Measurements from ENCODE around the gene MEGF10.

GRCh38 chr5:127296321-127296720 is 5.7 kb downstream of the MEGF10 start:
- TF ChIP-seq FOS (IDR thresholded peaks at IDR 0.05; ENCODE audit: borderline replicate concordance, extremely low read depth, insufficient read length) (no peak), EGR1 (IDR thresholded peaks at IDR 0.05; ENCODE audit: borderline replicate concordance in 1 of 2, low read depth in 2 of 2, low read length in 2 of 2) (no peak), CREM (IDR thresholded peaks at IDR 0.05; ENCODE audit: low read depth) (no peak), CEBPB (IDR thresholded peaks at IDR 0.05; ENCODE audit: borderline replicate concordance in 1 of 2, low read depth in 2 of 2, low read length in 2 of 2) (no peak), EP300 (IDR thresholded peaks at IDR 0.05; ENCODE audit: borderline replicate concordance in 1 of 2, control insufficient read depth in 1 of 2, low read depth in 2 of 2, low read length in 2 of 2) (no peak), PML (IDR thresholded peaks at IDR 0.05; ENCODE audit: low read length) (no peak)
